GM12878 (cell line): ENCODE data around the gene MEF2D. TPM values are rescaled to one million over a fixed set of nuclear protein-coding genes. Genes with fewer than 3 reads are reported as not detected.

ENCODE experiments used
- ATAC-seq: fragments of 200-7000 bp; cut with Tn5 transposase; 3 replicates; pipeline ENCODE4 v1.9.1; 2020; ENCODE audit warnings: mild to moderate bottlenecking, moderate library complexity
- BruUV-seq: library from RNA; stranded (reverse); fragments of 400-500 nt; replicated peaks from 2 replicates; lab custom pipeline; 2021; lab: Mats Ljungman, UMichigan
- CTCF ChIA-PET: fragments of 300-600 bp; sonication (Branson Sonifier 250); formaldehyde crosslinking; extraction: SDS; loops from one replicate; lab custom pipeline; 2021; ENCODE audit warnings: inconsistent platforms; lab: Yijun Ruan, JAX
- POLR2A ChIA-PET: fragments of 350-600 bp; formaldehyde crosslinking; extraction: SDS; loops from one replicate; lab custom pipeline; 2021; ENCODE audit warnings: inconsistent platforms; lab: Charles Lee
- RAD21 ChIA-PET: fragments of 300-600 bp; sonication (Branson Sonifier 250); formaldehyde crosslinking; loops from one replicate; lab custom pipeline; 2023; ENCODE audit warnings: antibody characterized with exemption; ENCODE audit not compliant: unreplicated experiment; lab: Charles Lee
- SMC1A ChIA-PET: fragments of 300-600 bp; sonication (Branson Sonifier 250); formaldehyde crosslinking; loops from one replicate; lab custom pipeline; 2023; ENCODE audit not compliant: unreplicated experiment, uncharacterized antibody; lab: Charles Lee
- DNase-seq: peaks from one replicate; pipeline ENCODE4 v3.0.0-alpha.2; 2011; ENCODE audit warnings: low read depth, low spot score
- FAIRE-seq: peaks from 3 replicates; lab custom pipeline; 2011; peaks lifted over from hg19 to GRCh38; lab: Jason Lieb, UNC
- H2AFZ ChIP-seq: 2 replicates; pipeline ENCODE4 v1.6.0; 2011; ENCODE audit warnings: low read depth, low read length, control low read depth; ENCODE audit not compliant: control insufficient read depth
- H3K27ac ChIP-seq: 2 replicates; pipeline ENCODE4 v1.5.1; 2011; ENCODE audit warnings: control low read depth; ENCODE audit not compliant: control insufficient read depth, insufficient read depth
- H3K27me3 ChIP-seq, 2 experiments: replicated peaks in 1 of 2; 2 replicates each; pipeline versions ENCODE4 v1.6.0 to v1.6.1; 2011; ENCODE audit warnings: low read length in 1 of 2; ENCODE audit not compliant: control insufficient read depth in 2 of 2, insufficient read depth in 2 of 2
- H3K36me3 ChIP-seq, 2 experiments: 2 replicates each; pipeline ENCODE4 v1.5.1; 2011; ENCODE audit warnings: low read length in 1 of 2; ENCODE audit not compliant: control insufficient read depth in 2 of 2, insufficient read depth in 2 of 2
- H3K4me1 ChIP-seq: 2 replicates; pipeline ENCODE4 v1.6.1; 2011; ENCODE audit warnings: mild to moderate bottlenecking, low read length, moderate library complexity, mixed read lengths; ENCODE audit not compliant: control insufficient read depth, insufficient read depth
- H3K4me2 ChIP-seq: 2 replicates; pipeline ENCODE4 v1.6.0; 2011; ENCODE audit warnings: control low read depth; ENCODE audit not compliant: control insufficient read depth, insufficient read depth
- H3K4me3 ChIP-seq: fragments of 200-600 bp; sonication (generic); 2 replicates; pipeline ENCODE4 v1.5.1; 2016
- H3K79me2 ChIP-seq: 2 replicates; pipeline ENCODE4 v1.6.0; 2011; ENCODE audit warnings: low read length; ENCODE audit not compliant: control insufficient read depth, insufficient read depth
- H3K9ac ChIP-seq: 2 replicates; pipeline ENCODE4 v1.8.0; 2011; ENCODE audit warnings: low read length, control low read depth, mixed read lengths; ENCODE audit not compliant: control insufficient read depth, insufficient read depth
- H3K9me3 ChIP-seq: replicated peaks from 3 replicates; pipeline ENCODE4 v1.5.1; 2011; ENCODE audit warnings: mild to moderate bottlenecking, low read length; ENCODE audit not compliant: control insufficient read depth, insufficient read depth
- H4K20me1 ChIP-seq: 2 replicates; pipeline ENCODE4 v1.6.0; 2011; ENCODE audit not compliant: control insufficient read depth, insufficient read depth
- CUX1 ChIP-seq: IDR thresholded peaks from 2 replicates; pipeline ENCODE4 v1.6.1; 2012; ENCODE audit warnings: improper control_type of control experiment, low read depth, low read length; ENCODE audit not compliant: insufficient replicate concordance
- ESRRA ChIP-seq: IDR thresholded peaks from 2 replicates; pipeline ENCODE4 v1.6.1; 2012; ENCODE audit warnings: mild to moderate bottlenecking, low read length, improper control_type of control experiment
- GABPA ChIP-seq: IDR thresholded peaks from 2 replicates; pipeline ENCODE4 v1.6.1; 2014; ENCODE audit warnings: antibody characterized with exemption, low read depth, mild to moderate bottlenecking, inconsistent platforms
- IKZF1 ChIP-seq: fragments of 450-650 bp; conservative IDR thresholded peaks from 2 replicates; pipeline ENCODE4 v1.6.1; 2017; ENCODE audit warnings: antibody characterized with exemption, mild to moderate bottlenecking
- MTA3 ChIP-seq: IDR thresholded peaks from 2 replicates; pipeline ENCODE4 v1.6.1; 2012; ENCODE audit warnings: low read length, inconsistent platforms, borderline replicate concordance
- POLR2AphosphoS2 ChIP-seq: IDR thresholded peaks from 2 replicates; pipeline ENCODE4 v1.6.1; 2011; ENCODE audit warnings: low read depth, mild to moderate bottlenecking, low read length, improper control_type of control experiment, moderate library complexity
- SMAD1 ChIP-seq: fragments of 450-650 bp; IDR thresholded peaks from 2 replicates; pipeline ENCODE4 v1.6.1; 2018; ENCODE audit warnings: mild to moderate bottlenecking, low read depth; ENCODE audit not compliant: partially characterized antibody
- SMAD5 ChIP-seq: IDR thresholded peaks from 2 replicates; pipeline ENCODE4 v1.6.1; 2016; ENCODE audit warnings: antibody characterized with exemption, low read depth
- SPI1 ChIP-seq: IDR thresholded peaks from 2 replicates; pipeline ENCODE4 v1.6.1; 2011; ENCODE audit warnings: low read depth, mild to moderate bottlenecking, low read length, moderate library complexity, borderline replicate concordance; ENCODE audit not compliant: insufficient read depth
- SUPT20H ChIP-seq: IDR thresholded peaks from 2 replicates; pipeline ENCODE4 v1.6.1; 2011; ENCODE audit warnings: low read depth, mild to moderate bottlenecking, low read length, moderate library complexity, borderline replicate concordance; ENCODE audit not compliant: control insufficient read depth
- ZNF687 ChIP-seq: fragments of 450-650 bp; IDR thresholded peaks from 2 replicates; pipeline ENCODE4 v1.6.1; 2017; ENCODE audit warnings: mild to moderate bottlenecking, moderate library complexity
- WGBS: methylation state at CpG from one replicate; pipeline ENCODE4 v1.1.6; 2016; ENCODE audit warnings: low lambda C conversion rate; ENCODE audit not compliant: insufficient replicate concordance, insufficient coverage; ENCODE audit errors: missing lambda C conversion rate; 5-methylcytosine and 5-hydroxymethylcytosine counted together
- in situ Hi-C: fragments of 300-500 bp; cut with MboI; formaldehyde crosslinking; loops from 9 replicates; pipeline ENCODE4 v1.14.3; 2018; ENCODE audit warnings: mixed read lengths
- intact Hi-C: fragments of 100-400 bp; cut with micrococcal nuclease; formaldehyde crosslinking; loops from one replicate; pipeline ENCODE4 v1.14.2; 2022; ENCODE audit not compliant: unreplicated experiment
- polyA plus RNA-seq, 11 experiments: library from polyadenylated mRNA; depleted of rRNA in 4 of 11; unstranded in 6 of 11; stranded (reverse) in 5 of 11; fragments of >200 nt; fragmentation: Nextera tagmentation in 4 of 11; fragmentation: Illumina TruSeq in 1 of 11; extraction: Ambion mirVana in 4 of 11; extraction: Trizol in 1 of 11; gene quantifications; 1 replicate in 1 of 11; 2 replicates in 10 of 11; pipeline versions ENCODE4 v1.2.1 to v1.2.3, GENCODE V29; 2011 to 2016; ENCODE audit warnings: inconsistent platforms in 2 of 11, missing spikeins in 2 of 11, low read depth in 1 of 11
- total RNA-seq, 4 experiments: library from RNA; depleted of rRNA in 3 of 4; stranded (reverse); fragments of >200 nt in 3 of 4; fragmentation: Illumina TruSeq in 1 of 4; extraction: Trizol in 1 of 4; gene quantifications; 2 replicates each; pipeline versions ENCODE4 v1.2.1 to v1.2.3, GENCODE V29; 2013 to 2021

MEF2D gene
- total and polyA plus RNA-seq, 10 of the 15 experiments (the other 5 are each of a cell fraction or from before 2014, with no cell fraction given): 0.61 to 53.0 (median 15.2) TPM

- TF ChIP-seq ZNF687 (0 out of 2 replicates have a peak, but pooled peaks have one; percentile 19), MTA3 (no peak), SPI1 (no peak)
These were observed 19.0 kb downstream of the MEF2D start (continued) for GRCh38 chr1:156481527-156481926.

GRCh38 chr1:156480411-156481192 is 20.0 kb downstream of the MEF2D start:
- Histone ChIP-seq H4K20me1 (peaks cover 2% of the 10 kb centered on the region; the same call in 1 of the 2 replicates), H3K4me2 (peak overlapping the region; percentile 56), H2AFZ (no peak overlapping the region), H3K9me3 (no peaks in the 10 kb centered on the region), H3K27ac (peak overlapping the region; percentile 75), H3K4me1 (peaks cover 37% of the 10 kb centered on the region), H3K79me2 (peaks cover 35% of the 10 kb centered on the region), H3K27me3 (no peaks in the 10 kb centered on the region), H3K9ac (peak overlapping the region; percentile 52), H3K4me3 (no peak overlapping the region), H3K36me3 (peaks cover 62 to 70% of the 10 kb centered on the region in 2 experiments)
- ChIA-PET RAD21 (interaction anchor here (0.6 to 13.6 kb wide), 18 partner anchors 9 to 180 kb away, joined by 3 to 323 read pairs (median 6); partner anchors contain the start of genes GPATCH4, MEF2D, NAXE and TTC24), POLR2A (interaction anchor here (0.6 to 23.9 kb wide), 5 partner anchors 10 to 336 kb away, joined by 3 to 630 read pairs (median 5); partner anchors contain the start of genes MEF2D and SH2D2A), SMC1A (interaction anchor here (0.7 to 21.2 kb wide), 16 partner anchors 10 to 140 kb away, joined by 3 to 460 read pairs (median 4); partner anchors contain the start of gene MEF2D), CTCF (interaction anchor here (0.6 to 5.7 kb wide), 34 partner anchors 9 to 192 kb away, joined by 3 to 140 read pairs (median 6); partner anchors contain the start of genes IQGAP3, MEF2D, NAXE and TTC24)
- no peak for DNase-seq
- no peak for FAIRE-seq
- intact Hi-C loops: loop anchor here (2.0 to 10.0 kb wide), 2 partner anchors 18 to 124 kb away; partner anchors contain the start of gene GPATCH4
- peak; percentile 89 for ATAC-seq
- in situ Hi-C loops: no loop called here
- no TSS peak for BruUV-seq
- WGBS: 24% methylated on average over 34 of the region's 34 CpGs
- no peak for TF ChIP-seq SMAD1
- TF ChIP-seq SMAD5: no peak
- no peak for TF ChIP-seq CUX1
- TF ChIP-seq IKZF1: peak; percentile 33; the same call in 1 of the 2 replicates
- no peak for TF ChIP-seq ESRRA
- TF ChIP-seq GABPA: no peak
- no peak for TF ChIP-seq POLR2AphosphoS2
- TF ChIP-seq SUPT20H: no peak
